Measurements from ENCODE around the gene FAS. TPM values are rescaled to one million over a fixed set of nuclear protein-coding genes. Genes with fewer than 3 reads are reported as not detected.

Gene FAS
- total RNA-seq, result 13.2 and 16.6 TPM in 2 replicates

DNA sequence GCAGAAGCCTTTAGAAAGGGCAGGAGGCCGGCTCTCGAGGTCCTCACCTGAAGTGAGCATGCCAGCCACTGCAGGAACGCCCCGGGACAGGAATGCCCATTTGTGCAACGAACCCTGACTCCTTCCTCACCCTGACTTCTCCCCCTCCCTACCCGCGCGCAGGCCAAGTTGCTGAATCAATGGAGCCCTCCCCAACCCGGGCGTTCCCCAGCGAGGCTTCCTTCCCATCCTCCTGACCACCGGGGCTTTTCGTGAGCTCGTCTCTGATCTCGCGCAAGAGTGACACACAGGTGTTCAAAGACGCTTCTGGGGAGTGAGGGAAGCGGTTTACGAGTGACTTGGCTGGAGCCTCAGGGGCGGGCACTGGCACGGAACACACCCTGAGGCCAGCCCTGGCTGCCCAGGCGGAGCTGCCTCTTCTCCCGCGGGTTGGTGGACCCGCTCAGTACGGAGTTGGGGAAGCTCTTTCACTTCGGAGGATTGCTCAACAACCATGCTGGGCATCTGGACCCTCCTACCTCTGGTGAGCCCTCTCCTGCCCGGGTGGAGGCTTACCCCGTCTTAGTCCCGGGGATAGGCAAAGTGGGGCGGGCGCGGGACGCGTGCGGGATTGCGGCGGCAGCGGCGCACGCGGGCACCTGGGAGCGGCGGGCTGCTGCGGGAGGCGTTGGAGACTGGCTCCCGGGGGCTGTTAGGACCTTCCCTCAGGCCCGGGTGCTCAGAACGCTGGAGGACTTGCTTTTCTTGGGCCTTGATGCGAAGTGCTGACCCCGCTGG lies at the start of gene FAS:
Gene FAS (plus strand): TSS at position 415 of the 777 bp plus-strand sequence. CDS start 79 bp downstream, at position 494.
- no peak for DNase-seq (ENCODE audit: extremely low read depth, low read depth, low spot score)

DNA sequence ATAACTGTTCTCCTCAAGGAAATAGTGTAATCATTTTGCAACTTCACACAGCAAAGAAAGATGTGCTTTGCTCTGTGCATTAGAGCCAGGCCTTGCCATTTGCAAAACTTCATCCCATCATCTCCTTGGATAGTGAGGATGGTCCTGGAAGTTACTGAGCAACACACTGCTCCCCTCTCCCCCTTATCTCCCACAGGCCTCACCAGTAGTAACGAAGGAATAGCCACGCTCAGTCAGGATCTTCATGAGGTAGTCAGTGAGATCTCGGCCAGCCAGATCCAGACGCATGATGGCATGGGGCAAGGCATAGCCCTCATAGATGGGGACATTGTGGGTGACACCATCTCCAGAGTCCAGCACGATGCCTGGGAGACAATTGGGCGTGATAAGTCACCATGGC lies 49.6 kb upstream of the FAS start:
- DNase-seq (ENCODE audit: extremely low read depth, low read depth, low spot score), result no peak

DNA sequence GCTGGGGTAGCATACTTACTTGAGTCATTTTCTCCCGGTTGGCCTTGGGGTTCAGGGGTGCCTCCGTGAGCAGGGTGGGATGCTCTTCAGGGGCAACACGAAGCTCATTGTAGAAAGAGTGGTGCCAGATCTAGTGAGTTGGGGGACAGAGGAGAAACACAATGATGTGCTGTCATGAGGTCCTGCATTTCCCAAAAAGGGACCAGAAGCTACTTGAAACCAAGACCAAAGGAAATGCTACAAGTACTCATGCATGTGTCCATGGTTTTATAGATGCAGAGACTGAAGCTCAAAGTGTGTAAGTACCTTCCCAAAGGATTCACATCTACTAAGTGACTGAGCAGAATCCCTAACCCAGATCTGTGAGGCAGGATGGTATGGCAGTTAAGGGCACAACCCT lies 46.8 kb upstream of the FAS start:
- no peak for DNase-seq (ENCODE audit: extremely low read depth, low read depth, low spot score)

DNA sequence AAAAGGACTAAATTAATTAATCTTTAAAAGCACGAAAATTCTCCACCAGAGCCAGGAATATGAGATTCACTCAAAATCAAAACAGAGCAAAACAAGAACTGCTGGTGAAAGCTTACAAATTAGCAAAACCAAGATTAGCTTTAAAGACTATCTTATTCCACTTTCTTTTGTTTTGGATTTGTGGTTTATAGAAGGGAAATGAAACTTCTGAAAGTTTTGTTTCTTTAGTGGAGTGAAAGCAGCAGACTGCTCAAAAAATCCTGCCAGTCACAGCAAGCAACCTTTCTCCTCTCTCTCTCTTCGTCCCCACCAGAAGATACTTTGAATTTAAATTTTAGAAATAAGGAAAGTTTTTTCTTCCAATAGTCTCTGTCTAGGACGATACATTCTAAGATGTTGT lies 45.8 kb upstream of the FAS start:
- DNase-seq (ENCODE audit: extremely low read depth, low read depth, low spot score), result no peak

DNA sequence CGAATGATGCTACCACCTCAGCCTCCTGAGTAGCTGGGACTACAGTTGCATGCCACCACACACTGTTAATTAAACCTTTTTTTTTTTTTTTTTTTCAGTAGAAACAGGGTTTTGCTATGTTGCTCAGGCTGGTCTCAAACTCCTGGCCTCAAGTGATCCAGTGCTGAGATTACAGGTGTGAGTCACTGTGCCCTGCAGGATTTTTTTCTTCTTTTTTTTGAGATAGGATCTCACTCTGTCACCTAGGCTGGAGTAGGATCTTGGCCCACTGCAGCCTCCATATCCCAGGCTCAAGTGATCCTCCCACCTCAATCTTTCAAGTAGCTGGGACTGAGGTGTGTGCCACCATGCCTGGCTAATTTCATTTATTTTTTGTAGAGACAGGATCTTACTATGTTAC lies 44.4 kb upstream of the FAS start:
- no peak for DNase-seq (ENCODE audit: extremely low read depth, low read depth, low spot score)

DNA sequence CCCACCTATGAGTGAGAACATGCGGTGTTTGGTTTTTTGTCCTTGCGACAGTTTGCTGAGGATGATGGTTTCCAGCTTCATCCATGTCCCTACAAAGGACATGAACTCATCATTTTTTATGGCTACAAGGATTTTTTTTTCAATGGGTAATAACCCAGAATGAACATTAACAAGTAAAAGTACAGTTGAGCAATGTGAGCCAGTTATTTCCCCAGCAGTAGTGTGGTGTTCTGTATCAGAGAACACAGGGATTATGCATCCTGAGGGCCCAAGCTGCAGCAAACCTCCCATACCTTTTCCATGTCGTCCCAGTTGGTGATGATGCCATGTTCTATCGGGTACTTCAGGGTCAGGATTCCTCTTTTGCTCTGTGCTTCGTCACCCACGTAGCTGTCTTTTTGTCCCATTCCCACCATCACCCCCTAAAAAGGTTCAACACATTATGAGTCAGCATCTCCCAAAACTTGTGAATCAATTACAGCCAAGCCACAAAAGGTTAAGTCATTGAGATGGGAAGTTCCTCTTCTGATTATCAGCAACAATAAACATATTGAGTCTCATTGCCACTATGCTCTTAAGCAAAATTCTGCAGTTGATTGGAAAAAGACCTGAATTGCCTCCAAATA lies 43.5 kb upstream of the FAS start:
- no peak for DNase-seq (ENCODE audit: extremely low read depth, low read depth, low spot score)

DNA sequence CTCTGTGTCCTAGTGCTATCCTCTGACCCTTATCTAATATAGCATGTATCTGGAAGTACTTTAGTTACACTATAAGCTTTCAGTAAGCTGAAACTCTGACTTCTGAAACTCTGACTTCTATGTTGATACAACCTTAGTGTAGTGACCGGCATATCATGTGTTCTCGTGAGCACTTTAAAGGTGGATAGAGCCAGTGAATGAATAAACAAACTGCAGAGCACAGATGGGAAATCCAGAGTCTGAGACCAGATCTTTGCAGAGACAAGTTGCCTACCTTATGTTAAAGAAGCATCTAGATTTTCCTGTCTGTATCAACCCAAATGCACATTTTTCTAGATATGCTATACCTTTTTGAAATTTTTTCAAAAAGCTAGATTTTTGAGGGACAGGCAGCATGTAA lies 41.5 kb upstream of the FAS start:
- DNase-seq (ENCODE audit: extremely low read depth, low read depth, low spot score), result no peak

DNA sequence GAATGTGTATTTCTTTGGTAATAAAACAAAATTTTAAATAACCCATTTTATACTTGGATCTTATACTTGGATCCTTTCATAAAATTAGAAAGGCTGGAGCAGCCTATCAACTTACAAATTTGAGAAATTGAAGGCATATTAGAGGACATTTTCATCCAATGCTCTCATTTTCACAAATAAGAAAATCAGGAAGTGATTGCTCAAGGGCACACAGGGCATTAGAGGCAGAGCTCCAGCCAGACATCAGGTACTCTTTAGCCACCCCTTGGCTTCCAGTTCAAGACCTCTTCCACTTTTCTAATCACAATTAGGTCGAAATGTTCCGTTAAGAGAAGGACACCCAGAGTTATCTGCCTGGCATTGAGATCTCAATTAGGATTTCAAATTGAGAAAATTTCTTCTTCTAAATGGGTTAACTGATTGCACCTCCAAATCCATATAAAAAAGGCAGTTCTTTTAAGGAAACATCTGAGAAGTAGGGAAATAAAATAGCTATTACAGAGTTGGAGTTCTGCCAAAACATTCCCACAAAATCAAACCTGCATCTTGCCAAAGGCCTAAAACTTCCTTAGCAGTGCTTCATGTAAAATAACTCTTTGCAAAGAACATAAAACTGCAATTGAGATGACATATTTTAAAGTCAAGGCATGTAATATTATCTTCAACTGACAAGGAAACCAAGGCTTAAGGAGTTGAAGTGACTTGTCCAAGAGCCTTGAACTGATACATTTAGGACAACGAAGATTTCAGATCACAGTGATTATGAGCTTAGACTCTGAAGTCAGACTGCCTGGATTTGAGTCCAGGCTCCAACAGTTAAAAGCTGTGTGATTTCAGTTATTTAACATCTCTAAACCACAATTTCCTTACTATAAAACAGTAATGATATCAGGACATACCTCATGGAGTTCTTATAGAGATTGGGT lies 40.4 kb upstream of the FAS start:
- DNase-seq (ENCODE audit: extremely low read depth, low read depth, low spot score), result no peak

DNA sequence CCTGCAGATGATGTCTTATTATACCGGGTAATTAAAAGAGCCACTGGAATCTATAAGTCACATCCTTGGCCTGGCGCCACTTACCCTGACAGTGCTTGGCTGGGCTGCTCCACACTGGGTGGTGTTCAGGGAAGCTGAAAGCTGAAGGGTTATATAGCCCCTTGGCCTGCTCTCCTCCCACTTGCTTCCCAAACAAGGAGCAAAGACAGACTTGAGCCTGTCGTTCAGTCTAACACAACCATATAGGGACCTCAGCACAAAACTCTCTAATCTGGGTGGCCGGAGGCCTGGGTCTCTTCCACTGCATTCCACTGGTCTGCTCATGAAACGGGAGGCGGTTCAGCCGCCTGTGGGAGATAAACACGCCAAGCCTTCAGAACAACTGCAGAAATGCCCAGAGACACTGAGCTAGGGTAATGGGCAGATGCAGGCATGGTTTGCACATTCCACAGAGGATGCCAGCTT lies 37.9 kb upstream of the FAS start, which contains the start of gene ACTA2:
Gene ACTA2 (minus strand): TSS at position 127 of the 465 bp plus-strand sequence. CDS start 3,843 bp downstream, outside the sequence.
- DNase-seq (ENCODE audit: extremely low read depth, low read depth, low spot score), result no peak

DNA sequence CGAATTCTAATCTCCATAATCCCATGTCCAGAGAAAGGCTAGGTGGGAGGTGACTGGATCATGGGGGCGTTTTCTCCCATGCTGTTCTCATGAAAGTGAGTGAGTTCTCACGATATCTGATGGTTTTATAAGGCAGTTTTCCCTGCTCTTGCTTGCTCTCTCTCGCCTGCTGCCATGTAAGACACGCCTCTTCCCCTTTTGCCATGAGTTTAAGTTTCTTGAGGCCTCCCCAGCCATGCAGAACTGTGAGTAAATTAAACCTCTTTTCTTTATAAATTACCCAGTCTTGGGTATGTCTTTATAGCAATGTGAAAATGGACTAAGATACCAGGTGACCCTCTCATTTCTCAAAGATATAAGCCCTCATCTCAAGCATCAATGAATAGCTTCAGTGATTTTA lies 36.9 kb upstream of the FAS start:
- no peak for DNase-seq (ENCODE audit: extremely low read depth, low read depth, low spot score)

DNA sequence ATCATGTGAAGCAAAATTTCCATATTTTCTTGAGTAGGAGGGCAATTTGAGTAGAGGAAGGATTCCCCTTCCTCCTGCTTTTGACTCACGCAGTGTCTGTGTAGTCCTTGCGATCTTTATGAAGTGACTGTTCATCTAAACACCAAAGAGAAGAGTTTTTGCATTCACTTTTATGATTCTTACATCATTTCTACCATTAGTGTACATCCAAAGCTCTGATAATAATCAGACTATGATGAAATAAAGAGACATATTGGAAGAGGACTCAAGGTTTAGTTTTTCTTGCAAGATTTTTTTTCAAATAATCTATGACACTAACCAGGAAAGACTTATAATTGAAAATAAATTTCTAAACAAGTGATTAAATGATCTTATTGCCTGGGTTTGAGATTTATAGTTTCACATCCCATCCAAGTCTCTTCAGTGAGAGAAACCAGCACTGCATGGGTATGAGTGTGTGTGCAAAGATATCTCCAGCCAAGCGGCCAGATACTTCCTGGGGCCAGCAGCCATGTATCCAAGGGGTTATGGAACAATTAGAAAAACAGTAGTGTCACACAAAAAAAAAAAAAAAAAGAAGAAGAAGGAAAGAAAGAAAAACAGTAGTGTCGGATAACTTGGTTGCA lies 36.0 kb upstream of the FAS start:
- no peak for DNase-seq (ENCODE audit: extremely low read depth, low read depth, low spot score)

DNA sequence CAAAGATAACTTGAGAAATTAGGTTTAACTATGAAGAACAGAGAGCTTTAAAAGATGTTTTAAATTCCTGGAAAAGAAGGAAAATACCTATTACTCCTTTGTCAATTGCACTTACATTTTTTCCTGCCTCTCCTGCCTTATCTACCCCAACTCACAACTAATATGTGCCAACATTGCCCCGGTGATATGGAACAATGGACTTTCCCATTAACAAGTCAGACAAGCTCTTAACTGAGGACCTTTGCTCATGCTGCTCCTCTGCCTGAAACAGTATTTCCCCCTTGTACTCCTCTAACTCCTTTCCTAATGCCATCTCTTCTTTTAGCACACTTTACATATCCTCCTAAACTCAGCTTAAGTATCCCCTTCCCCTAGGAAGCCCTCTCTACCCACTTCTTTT lies 33.2 kb upstream of the FAS start:
- DNase-seq (ENCODE audit: extremely low read depth, low read depth, low spot score), result no peak

DNA sequence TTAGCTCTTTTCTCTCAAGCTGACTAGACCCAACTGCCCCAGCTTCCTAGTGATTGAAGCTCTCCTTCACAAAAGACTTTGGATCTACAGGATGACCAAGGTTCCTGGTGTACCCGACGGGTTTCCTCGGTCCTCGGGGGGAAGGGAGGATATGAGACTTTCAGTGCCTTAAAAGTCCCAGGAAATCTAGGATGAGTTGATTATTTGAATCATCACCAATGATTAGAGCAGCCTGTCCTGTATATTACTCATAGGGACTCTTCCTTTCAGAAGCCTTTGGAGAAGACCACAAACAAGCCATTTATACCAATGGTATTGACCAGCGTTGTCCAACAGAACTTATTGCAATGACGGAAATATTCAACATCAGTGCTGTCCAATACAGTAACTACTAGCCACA lies 31.9 kb upstream of the FAS start:
- no peak for DNase-seq (ENCODE audit: extremely low read depth, low read depth, low spot score)

DNA sequence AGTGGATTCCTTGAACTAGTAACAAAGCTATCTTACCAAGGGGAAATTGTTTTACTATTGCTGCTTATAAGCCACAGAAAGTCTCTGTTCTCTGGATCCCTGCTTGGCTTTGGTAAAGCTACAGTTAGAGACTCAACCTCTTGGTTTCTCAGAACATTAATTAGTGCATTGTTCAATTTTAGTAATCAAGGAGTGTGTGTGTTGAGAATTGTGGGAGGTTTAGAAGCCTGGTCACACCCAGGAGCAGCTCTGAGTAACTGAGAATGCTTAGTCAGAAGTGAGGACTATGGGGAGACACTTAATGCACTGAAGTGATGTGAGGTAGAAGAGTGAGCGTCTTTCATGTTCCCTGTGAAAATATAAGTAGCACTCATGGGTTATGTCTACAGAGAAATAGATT lies 29.8 kb upstream of the FAS start:
- DNase-seq (ENCODE audit: extremely low read depth, low read depth, low spot score), result no peak

DNA sequence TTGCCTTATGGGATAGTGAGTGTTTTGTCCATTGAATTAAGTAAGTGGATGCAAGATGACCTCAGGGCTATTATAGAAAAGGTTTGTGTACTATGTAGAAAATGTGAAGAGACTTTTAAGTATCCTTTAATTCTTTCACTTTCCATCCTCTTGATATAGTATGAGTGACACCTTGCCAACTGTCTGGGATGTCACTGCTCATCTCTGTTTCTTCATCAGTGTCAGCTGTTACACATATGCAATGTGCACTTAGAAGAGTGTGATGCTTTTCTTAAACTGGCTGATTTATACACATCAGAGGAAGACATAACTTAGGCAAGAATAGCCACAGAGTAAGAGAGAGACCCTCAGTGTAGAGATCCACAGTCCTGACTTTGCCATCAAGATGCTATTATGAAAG lies 29.3 kb upstream of the FAS start:
- DNase-seq (ENCODE audit: extremely low read depth, low read depth, low spot score), result no peak

DNA sequence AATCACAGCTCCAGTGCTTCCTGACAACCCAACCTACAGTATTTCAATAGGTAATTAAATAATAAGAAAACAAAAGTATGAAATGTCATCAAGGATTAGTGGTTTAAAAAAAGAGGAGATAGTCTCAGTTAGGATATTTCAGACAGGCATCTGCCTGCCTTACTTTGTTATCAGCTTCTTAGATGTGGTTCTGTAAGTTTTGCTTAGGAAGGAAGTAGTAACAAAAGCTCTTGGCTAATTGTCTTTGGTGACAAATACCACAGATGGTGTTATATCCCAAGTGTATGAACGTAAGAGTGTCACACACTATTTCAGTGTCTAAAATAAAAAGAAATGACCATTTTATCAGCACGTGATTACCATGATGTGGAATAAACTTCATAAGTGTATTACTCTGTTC lies 28.3 kb upstream of the FAS start:
- no peak for DNase-seq (ENCODE audit: extremely low read depth, low read depth, low spot score)

DNA sequence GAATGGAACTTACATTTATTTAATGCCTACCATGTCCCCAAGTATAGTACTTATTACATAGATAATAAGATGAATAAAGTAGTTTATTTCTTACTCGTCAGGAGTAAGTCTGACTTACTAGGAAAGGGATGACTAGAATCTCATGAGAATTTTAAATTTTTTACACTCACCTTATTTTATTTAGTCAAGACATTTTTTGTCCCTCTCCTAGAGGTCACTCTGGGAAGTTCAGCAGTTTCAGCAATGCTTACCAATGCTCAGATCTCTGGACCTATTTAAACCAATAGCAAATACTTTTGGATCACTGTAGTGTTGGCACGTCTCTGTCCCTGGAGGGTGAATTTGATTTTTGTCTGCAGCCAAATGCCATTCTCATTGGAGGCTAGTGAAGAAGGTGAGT lies 27.3 kb upstream of the FAS start:
- DNase-seq (ENCODE audit: extremely low read depth, low read depth, low spot score), result no peak

DNA sequence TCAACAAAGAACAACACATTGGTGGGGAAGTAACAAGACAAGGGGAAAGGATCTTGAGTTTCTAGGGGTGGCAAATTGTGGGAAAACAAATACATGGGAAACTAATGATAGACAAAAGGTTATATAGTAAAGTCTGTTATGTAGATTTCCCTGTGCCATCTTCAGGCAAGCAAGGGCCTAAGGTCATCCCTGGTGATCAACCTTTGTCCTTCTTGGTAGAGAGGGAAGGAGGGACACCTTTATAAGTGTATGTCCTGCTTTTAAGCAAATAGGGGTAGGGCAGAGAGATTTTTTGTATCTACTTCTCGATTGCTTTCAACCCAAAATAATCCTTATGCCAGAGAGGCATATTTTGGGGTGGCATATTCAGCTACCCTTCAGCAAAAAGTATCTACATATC lies 26.2 kb upstream of the FAS start:
- DNase-seq (ENCODE audit: extremely low read depth, low read depth, low spot score), result no peak

DNA sequence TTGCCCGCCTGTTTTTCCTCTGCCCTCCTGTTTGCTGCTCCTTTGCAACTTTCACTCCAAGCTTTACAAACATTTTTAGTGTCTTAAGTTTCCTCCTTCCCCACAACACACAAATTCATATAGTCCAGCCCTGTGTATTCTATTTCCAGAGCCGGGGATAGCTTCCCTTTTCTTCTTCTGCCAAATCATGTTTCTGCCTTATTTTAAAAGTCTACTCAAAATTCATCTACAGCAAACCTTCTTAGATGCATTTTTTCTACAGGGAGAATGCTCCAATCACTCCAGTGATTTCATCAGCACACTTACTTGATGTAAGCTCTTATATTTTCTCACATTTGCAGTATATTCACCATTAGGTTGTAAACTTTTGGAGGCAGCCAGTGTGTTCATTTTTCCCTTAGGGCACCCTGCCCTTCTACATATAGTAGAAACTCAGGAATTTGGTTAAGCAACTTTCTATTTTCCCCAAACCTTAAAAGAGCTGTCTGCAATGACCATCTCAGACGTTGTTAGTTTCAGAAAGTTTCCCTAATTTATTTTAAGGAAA lies 25.7 kb upstream of the FAS start:
- DNase-seq (ENCODE audit: extremely low read depth, low read depth, low spot score), result no peak

DNA sequence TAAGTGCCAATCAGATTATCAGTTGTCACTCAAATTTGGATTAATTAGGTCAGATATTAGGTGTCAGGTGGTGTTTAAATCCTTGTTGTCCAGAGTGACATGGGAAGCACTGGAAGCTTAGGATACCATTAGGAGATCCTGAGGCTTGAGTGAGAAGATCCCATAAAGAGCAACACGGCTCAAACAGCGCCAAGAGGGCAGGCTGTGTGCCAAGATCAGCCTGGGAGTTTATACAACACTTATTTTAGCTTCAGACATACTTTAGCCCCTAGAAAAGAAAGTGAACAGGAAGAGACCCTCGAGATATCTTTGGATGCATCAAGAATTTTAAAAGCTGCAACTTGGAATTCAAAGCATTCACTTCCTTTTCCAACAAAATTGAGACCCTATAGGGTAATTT lies 23.8 kb upstream of the FAS start:
- DNase-seq (ENCODE audit: extremely low read depth, low read depth, low spot score), result no peak

DNA sequence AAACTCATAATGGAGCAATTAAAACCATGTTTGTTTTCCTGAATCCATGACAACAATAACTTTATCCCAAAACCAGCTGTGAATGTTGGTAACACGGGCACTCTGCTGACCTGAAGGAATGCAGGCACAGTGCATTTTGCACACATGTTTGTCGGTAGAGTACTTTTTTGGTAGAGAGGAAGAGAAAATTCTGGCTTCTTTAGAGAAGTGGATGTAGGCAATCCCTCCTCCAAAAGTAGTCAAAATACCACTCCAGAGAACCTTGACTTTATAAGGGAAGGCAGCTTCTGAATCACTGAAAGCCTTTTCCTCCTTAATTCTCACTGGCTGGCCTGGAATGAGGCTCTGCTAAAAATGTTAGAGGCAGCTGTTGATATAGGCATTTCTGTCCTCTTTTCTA lies 22.2 kb upstream of the FAS start:
- DNase-seq (ENCODE audit: extremely low read depth, low read depth, low spot score), result no peak
